NOMO-1 (cell line): ENCODE results near the gene SLC43A1.
"Not testable (repeated sequence)": the region's sequence is repeated elsewhere in the genome, so short reads cannot be mapped to it uniquely, and the experiment has no call there.

Experiments
- DNase-seq, 2 experiments: peaks; one replicate each; lab custom pipeline; 2025; ENCODE audit not compliant: unreplicated experiment in 2 of 2; lab: John Stamatoyannopoulos, UW

SLC43A1 gene

GRCh38 chr11:57515332-57516060 is at the start of gene SLC43A1:
Gene SLC43A1 (minus strand): TSS chr11:57515702. CDS start chr11:57514111, 1,591 bp downstream.
- no peak for DNase-seq

DNA sequence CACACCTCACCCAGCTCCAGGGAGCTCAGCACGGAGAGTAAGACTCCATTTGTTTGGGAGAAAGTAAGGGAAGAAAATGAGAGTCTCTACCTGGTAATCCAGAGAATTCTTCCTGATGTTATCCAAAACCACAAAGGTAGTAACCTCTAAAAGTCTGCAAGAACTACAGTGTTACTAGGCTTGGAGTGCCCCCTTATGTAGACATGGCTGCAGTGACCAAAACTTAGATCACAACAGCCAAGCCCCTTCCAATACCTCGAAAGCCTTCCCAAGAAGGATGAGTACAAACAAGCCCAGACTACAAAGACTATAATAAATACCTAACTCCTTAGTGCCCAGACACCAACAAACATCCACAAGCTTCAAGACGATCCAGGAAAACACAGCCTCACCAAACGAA is 47.1 kb upstream of the SLC43A1 start:
- no peak for DNase-seq

DNA sequence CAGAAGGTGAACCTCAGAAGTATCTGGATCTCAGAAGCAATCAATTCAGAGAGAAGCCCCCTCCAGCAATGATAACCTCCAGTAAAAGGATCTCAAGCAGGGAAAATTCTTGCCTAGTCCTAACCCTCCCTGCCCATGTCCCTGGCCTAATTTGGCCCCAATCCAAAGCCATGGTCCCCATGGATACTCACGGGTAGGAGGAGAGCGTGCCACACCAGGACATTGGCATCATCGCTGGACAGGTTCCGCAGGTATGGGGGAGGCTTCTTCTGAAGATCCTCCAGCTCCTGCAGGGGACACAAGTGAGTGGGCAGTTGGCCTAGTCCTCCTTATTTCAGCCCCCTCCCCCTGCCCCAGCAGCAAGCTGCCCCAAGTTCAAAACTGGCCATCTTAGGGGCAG is 44.6 kb upstream of the SLC43A1 start:
- no peak for DNase-seq

DNA sequence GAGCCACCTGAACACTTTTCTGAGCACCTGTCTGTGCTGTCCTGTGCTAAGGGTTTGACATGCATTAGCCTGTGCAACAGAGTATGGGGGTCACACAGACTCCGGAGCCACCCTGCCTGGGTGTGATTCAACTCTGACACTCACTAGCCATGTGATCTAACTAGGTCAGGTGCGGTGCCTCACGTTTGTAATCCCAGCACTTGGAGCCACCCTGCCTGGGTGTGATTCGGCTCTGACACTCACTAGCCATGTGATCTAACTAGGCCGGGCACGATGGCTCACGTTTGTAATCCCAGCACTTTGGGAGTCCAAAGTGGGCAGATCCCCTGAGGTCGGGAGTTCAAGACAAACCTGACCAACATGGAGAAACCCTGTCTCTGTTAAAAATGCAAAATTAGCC is 40.5 kb upstream of the SLC43A1 start:
- no peak for DNase-seq

- DNase-seq = no peak
Measured at GRCh38 chr11:57555393-57555792, 39.9 kb upstream of the SLC43A1 start.

- DNase-seq = no peak
Measured at GRCh38 chr11:57552479-57552878, 37.0 kb upstream of the SLC43A1 start.

- DNase-seq = no peak
Measured at GRCh38 chr11:57551941-57552340, 36.4 kb upstream of the SLC43A1 start.

- no peak for DNase-seq
Measured at GRCh38 chr11:57549983-57550382, 34.5 kb upstream of the SLC43A1 start.

DNA sequence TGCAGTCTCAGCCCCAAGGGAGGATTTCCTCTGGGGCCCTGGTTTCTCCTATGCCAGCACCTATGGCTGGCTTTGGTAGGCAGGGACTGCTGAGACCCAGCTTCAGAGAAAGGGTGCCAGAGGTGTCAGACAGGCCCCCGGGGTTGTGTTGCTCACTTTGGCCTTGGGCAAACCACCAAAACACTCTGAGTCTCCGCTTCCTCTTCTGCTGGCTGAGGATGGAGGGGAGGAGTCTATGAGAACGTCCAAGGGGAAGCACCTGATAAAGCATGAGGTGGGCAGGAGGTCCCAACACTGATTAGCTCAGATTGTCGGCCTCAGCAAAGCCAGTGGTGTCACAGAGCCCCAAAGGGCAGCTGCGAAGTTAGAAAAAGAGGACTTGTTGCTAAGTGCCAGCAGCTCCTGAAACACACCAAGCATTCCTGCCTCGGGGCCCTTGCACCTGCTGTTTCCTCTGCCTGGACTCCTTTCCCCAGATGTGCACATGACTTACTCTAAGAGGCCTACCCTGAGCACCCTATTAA is 32.4 kb upstream of the SLC43A1 start:
- DNase-seq = peak in 1 of 2 experiments; percentile 45

- DNase-seq = no peak
Measured at GRCh38 chr11:57546869-57547475, 31.5 kb upstream of the SLC43A1 start.

DNA sequence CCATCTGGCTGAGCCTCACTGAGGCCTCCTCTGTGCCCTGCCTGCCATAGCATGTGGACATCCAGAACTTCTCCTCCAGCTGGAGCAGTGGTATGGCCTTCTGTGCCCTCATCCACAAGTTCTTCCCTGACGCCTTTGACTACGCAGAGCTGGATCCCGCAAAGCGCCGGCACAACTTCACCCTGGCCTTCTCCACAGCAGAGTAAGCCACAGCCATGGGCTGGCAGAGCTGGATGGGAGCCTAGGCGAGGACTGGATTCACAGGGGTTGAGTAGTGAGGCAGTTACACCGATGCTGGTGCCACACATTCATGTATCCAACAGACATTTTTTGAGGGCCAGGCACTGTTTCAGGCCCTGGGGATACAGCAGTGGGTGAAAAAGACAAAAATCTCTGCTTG is 30.9 kb upstream of the SLC43A1 start:
- DNase-seq = no peak

GRCh38 chr11:57545883-57546282 is 30.4 kb upstream of the SLC43A1 start:
- DNase-seq = no peak

- DNase-seq = no peak
Measured at GRCh38 chr11:57544566-57544965, 29.1 kb upstream of the SLC43A1 start.

DNA sequence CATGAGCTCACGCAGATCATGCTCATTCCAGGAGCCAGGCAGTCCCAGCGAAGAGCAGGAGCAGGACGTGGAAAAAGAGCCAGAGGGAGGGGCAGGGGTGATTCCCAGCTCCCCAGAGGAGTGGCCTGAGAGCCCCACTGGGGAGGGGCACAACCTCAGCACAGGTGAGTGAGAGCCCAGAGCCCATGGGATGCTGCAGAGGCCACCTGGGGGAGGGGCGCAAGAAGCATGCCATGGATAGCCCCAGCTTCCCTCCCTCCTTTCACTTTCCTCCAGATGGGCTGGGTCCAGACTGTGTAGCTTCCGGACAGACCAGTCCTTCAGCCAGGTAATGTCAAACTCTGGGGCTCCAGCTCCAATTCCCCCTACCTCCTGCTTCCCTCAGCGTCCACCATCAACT is 28.1 kb upstream of the SLC43A1 start:
- DNase-seq = no peak

DNA sequence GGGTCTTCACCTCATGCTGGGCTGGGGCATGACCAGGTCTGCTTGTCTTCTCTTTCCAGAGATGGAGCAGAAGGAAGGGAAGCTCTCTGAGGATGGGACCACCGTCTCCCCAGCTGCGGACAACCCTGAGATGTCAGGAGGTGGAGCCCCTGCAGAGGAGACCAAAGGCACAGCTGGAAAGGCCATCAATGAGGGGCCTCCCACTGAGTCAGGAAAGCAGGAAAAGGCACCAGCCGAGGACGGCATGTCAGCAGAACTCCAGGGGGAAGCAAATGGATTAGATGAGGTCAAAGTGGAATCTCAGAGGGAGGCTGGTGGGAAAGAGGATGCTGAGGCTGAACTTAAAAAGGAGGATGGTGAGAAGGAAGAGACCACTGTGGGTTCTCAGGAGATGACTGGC is 27.1 kb upstream of the SLC43A1 start:
- DNase-seq = no peak

GRCh38 chr11:57541169-57541568 is 25.7 kb upstream of the SLC43A1 start:
- no peak for DNase-seq

- DNase-seq = no peak
Measured at GRCh38 chr11:57539342-57539741, 23.8 kb upstream of the SLC43A1 start.

- no peak for DNase-seq
Measured at GRCh38 chr11:57536947-57537619, 21.6 kb upstream of the SLC43A1 start, which contains the start of gene SMTNL1. Gene SMTNL1 (plus strand): TSS chr11:57537595. CDS start chr11:57542643, 5,048 bp downstream.

DNA sequence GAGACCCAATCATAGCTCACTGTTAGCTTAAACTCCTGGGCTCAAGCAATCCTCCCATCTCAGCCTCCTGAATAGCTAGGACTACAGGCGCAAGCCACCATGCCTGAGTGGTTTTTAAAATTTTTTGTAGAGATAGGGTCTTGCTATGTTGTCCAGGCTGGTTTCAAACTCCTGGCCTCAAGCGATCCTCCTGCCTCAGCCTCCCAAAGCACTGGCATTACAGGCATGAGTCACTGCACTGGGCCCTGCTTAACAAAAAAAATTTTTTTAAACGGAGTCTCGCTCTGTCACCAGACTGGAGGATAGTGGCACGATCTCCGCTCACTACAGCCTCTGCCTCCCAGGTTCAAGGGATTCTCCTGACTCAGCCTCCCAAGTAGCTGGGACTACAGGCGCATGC is 18.9 kb upstream of the SLC43A1 start:
- DNase-seq = not testable (repeated sequence)

DNA sequence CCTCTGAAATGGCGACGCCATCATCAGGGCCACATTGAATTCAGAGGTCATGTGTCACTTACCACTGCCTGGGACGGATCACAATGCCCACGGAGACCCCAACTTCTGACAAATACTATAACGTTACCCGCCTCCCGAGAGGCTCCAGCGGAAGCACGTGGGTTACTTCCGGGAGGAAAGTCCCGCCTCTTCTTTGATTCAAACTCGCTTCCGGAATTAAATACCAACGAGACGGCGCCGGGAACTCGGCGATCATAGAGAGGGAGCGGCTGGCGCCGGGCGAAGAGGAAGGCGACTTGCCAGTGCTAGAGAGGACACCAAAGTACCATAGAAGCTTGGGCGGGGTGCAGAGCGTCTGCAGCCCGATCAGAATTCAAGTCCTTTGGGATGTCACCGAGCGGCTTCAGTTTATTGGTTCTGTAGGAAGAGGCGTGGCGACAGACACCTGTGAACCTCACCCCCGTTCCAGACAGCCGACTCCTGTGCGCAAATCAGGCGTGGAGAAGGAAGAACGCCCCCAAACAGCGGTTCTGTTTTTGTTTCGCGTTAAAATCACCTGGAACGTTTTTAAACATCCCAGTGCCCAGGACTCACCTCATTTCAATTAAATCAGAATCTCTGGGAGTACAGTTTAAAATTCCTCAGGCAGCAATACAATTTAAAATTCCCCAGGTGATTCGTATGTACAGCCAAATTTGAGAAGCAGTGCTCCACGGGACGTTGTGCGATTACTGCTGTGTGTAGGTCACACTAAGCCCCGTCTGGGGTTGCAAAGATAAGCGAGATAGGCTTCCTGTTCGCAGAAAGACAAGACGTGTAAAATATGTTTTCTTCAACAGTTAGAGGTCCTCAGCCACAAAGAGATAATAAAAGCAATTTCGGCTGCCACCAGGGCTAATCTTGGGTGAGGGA is 15.3 kb upstream of the SLC43A1 start, which contains the start of gene TIMM10:
Gene TIMM10 (minus strand): TSS at position 159 of the 912 bp plus-strand sequence. CDS start 565 bp downstream, outside the sequence.
- DNase-seq = peak; percentile 99
